HepG2 (cell line): Measurements from ENCODE around the gene ABCF1. TPM values are rescaled to one million over a fixed set of nuclear protein-coding genes. Genes with fewer than 3 reads are reported as not detected.

ENCODE experiments used
- ATAC-seq: fragments of 200-7000 bp; cut with Tn5 transposase; 3 replicates; pipeline ENCODE4 v1.9.1; 2020; ENCODE audit warnings: mild to moderate bottlenecking, moderate library complexity
- BruUV-seq: library from RNA; stranded (reverse); fragments of 400-500 nt; replicated peaks from 2 replicates; lab custom pipeline; 2021; lab: Mats Ljungman, UMichigan
- CTCF ChIA-PET: fragments of 300-600 bp; formaldehyde crosslinking; extraction: SDS; loops from one replicate; lab custom pipeline; 2021; ENCODE audit warnings: low total read pairs, inconsistent platforms, low intra/inter-chr PET ratio; lab: Yijun Ruan, JAX
- POLR2A ChIA-PET: fragments of 350-600 bp; sonication (Branson Sonifier 250); formaldehyde crosslinking; loops from one replicate; lab custom pipeline; 2020; ENCODE audit warnings: antibody characterized with exemption, inconsistent platforms; lab: Yijun Ruan, JAX
- DNase-seq: peaks from one replicate; pipeline ENCODE4 v3.0.0-alpha.2; 2015; ENCODE audit warnings: low spot score
- FAIRE-seq: peaks from 3 replicates; lab custom pipeline; 2011; peaks lifted over from hg19 to GRCh38; lab: Jason Lieb, UNC
- H2AFZ ChIP-seq: one replicate; pipeline ENCODE4 v1.6.1; 2011; ENCODE audit warnings: low read length, inconsistent platforms
- H3K27ac ChIP-seq: fragments of 300-600 bp; 3 replicates; pipeline ENCODE4 v1.8.0; 2011; ENCODE audit warnings: mixed run types, mild to moderate bottlenecking, mixed read lengths, low read length, inconsistent platforms; ENCODE audit not compliant: insufficient read depth; ENCODE audit errors: extremely low read length
- H3K27me3 ChIP-seq, 2 experiments: fragments of 200-600 bp in 1 of 2; 2 replicates in 1 of 2; 3 replicates in 1 of 2; pipeline versions ENCODE4 v1.6.0 to v1.8.0; 2011; ENCODE audit warnings: low read length in 2 of 2, mild to moderate bottlenecking in 2 of 2, moderate library complexity in 2 of 2, inconsistent platforms in 1 of 2; ENCODE audit not compliant: insufficient read depth in 2 of 2, control insufficient read depth in 1 of 2
- H3K36me3 ChIP-seq, 2 experiments: fragments of 200-600 bp in 1 of 2; replicated peaks in 1 of 2; 2 replicates in 1 of 2; 3 replicates in 1 of 2; pipeline versions ENCODE4 v1.5.1 to v1.8.0; 2011; ENCODE audit warnings: low read length in 2 of 2, inconsistent platforms in 1 of 2; ENCODE audit not compliant: insufficient read depth in 2 of 2, control insufficient read depth in 1 of 2
- H3K4me1 ChIP-seq: 2 replicates; pipeline ENCODE4 v1.5.1; 2012; ENCODE audit warnings: low read length, inconsistent platforms; ENCODE audit not compliant: insufficient read depth
- H3K4me2 ChIP-seq: 2 replicates; pipeline ENCODE4 v1.6.0; 2011; ENCODE audit warnings: low read depth, low read length, inconsistent platforms
- H3K4me3 ChIP-seq, 3 experiments: fragments of 200-600 bp in 1 of 3; sonication (generic), shearing (Covaris generic) in 1 of 3; replicated peaks in 1 of 3; 2 replicates each; pipeline ENCODE4 v1.5.1; 2011 to 2016; ENCODE audit warnings: low read length in 3 of 3, inconsistent platforms in 2 of 3, low read depth in 2 of 3, mild to moderate bottlenecking in 2 of 3, control low read depth in 1 of 3, mixed read lengths in 1 of 3; ENCODE audit not compliant: insufficient read depth in 1 of 3
- H3K79me2 ChIP-seq: one replicate; pipeline ENCODE4 v1.6.1; 2011; ENCODE audit warnings: low read length, inconsistent platforms; ENCODE audit not compliant: insufficient read depth
- H3K9ac ChIP-seq: 2 replicates; pipeline ENCODE4 v1.6.0; 2011; ENCODE audit warnings: mild to moderate bottlenecking, low read depth, low read length, inconsistent platforms; ENCODE audit not compliant: insufficient read depth
- H3K9me3 ChIP-seq: 2 replicates; pipeline ENCODE4 v1.5.1; 2012; ENCODE audit warnings: mild to moderate bottlenecking, low read length
- H4K20me1 ChIP-seq: 2 replicates; pipeline ENCODE4 v1.6.0; 2011; ENCODE audit warnings: inconsistent platforms, mild to moderate bottlenecking, low read length, moderate library complexity; ENCODE audit not compliant: insufficient read depth
- HNRNPUL1 ChIP-seq: fragments of 200-400 bp; formaldehyde crosslinking; IDR thresholded peaks from 2 replicates; pipeline ENCODE4 v1.6.1; 2017; ENCODE audit warnings: low read depth, mild to moderate bottlenecking, low read length, moderate library complexity
- MTF1 ChIP-seq: sonication (generic); formaldehyde crosslinking; IDR thresholded peaks from 2 replicates; pipeline ENCODE4 v1.5.0; 2020; ENCODE audit warnings: missing genetic modification reagents
- POLR2AphosphoS5 ChIP-seq: IDR thresholded peaks from 2 replicates; pipeline ENCODE4 v1.6.1; 2012; ENCODE audit warnings: low read depth, low read length
- POLR2G ChIP-seq: fragments of 200-400 bp; formaldehyde crosslinking; IDR thresholded peaks from 2 replicates; pipeline ENCODE4 v1.6.1; 2018; ENCODE audit warnings: mild to moderate bottlenecking, low read depth, low read length, moderate library complexity
- SMYD3 ChIP-seq: sonication (generic); formaldehyde crosslinking; IDR thresholded peaks from 2 replicates; pipeline ENCODE4 v1.8.1; 2023; ENCODE audit warnings: mild to moderate bottlenecking, missing genetic modification reagents
- SOX13 ChIP-seq, 3 experiments: fragments of 450-650 bp in 1 of 3; sonication (generic) in 1 of 3; formaldehyde crosslinking in 1 of 3; IDR thresholded peaks in 2 of 3; conservative IDR thresholded peaks in 1 of 3; 2 replicates each; pipeline versions ENCODE4 v1.5.0 to v1.6.1; 2016 to 2020; ENCODE audit warnings: antibody characterized with exemption in 1 of 3, mild to moderate bottlenecking in 1 of 3, missing compliant biosample characterization in 1 of 3, missing genetic modification reagents in 1 of 3, moderate library complexity in 1 of 3
- ZFP37 ChIP-seq: sonication (generic); formaldehyde crosslinking; IDR thresholded peaks from 2 replicates; pipeline ENCODE4 v1.4.0; 2020; ENCODE audit warnings: missing genetic modification reagents, borderline replicate concordance
- WGBS: methylation state at CpG from one replicate; pipeline ENCODE4 v1.1.6; 2017; ENCODE audit warnings: low lambda C conversion rate; 5-methylcytosine and 5-hydroxymethylcytosine counted together
- in situ Hi-C: cut with HindIII; loops from 2 replicates; pipeline ENCODE4 v1.10.0; 2017; ENCODE audit warnings: low pct_unique_long_range_greater_than_20kb; ENCODE audit not compliant: extremely low pct_ligation_motif_present
- intact Hi-C: fragments of 100-400 bp; cut with micrococcal nuclease; formaldehyde crosslinking; loops from one replicate; pipeline ENCODE4 v1.10.0; 2022; ENCODE audit not compliant: unreplicated experiment
- polyA plus RNA-seq, 8 experiments: library from polyadenylated mRNA; depleted of rRNA in 3 of 8; stranded (reverse) in 7 of 8; unstranded in 1 of 8; fragments of >200 nt; fragmentation: Illumina TruSeq in 4 of 8; extraction: Trizol in 4 of 8; gene quantifications; 2 replicates each; pipeline versions ENCODE4 v1.2.1 to v1.2.3, GENCODE V29; 2011 to 2016; ENCODE audit warnings: low read depth in 4 of 8, missing spikeins in 1 of 8, mixed read lengths in 1 of 8; ENCODE audit not compliant: insufficient read depth in 1 of 8
- total RNA-seq, 5 experiments: library from RNA; depleted of rRNA; stranded (reverse); fragments of >200 nt; fragmentation: Illumina TruSeq; extraction: Trizol; gene quantifications; 2 replicates each; pipeline ENCODE4 v1.2.3, GENCODE V29; 2016; ENCODE audit warnings: low read depth in 1 of 5

The ABCF1 gene
- total and polyA plus RNA-seq, 2 of the 13 experiments (the other 11 are each of a cell fraction or from before 2014, with no cell fraction given), result 25.4 to 98.9 TPM

- FAIRE-seq, result no peak
These were observed 7.1 kb upstream of the ABCF1 start for GRCh38 chr6:30564114-30564513.

GRCh38 chr6:30565772-30566171, 5.5 kb upstream of the ABCF1 start:
- no peaks in the 10 kb centered on the region; a peak in 1 of 5 replicates for H3K27me3 ChIP-seq
- in situ Hi-C loops, result no loop called here
- H3K4me2 ChIP-seq, result no peak overlapping the region
- H3K4me3 ChIP-seq, result no peak overlapping the region
- no peak for DNase-seq
- intact Hi-C loops, result no loop called here
- no peak overlapping the region for H3K9ac ChIP-seq
- peaks cover 5 to 18% of the 10 kb centered on the region in 2 experiments for H3K36me3 ChIP-seq
- POLR2A ChIA-PET, result interaction anchor here (1.0 to 3.5 kb wide), 3 partner anchors 9 to 49 kb away, joined by 3 to 22 read pairs (median 7); partner anchors contain the start of genes GNL1 and PRR3
- peak; percentile 42 for FAIRE-seq
- H3K27ac ChIP-seq, result no peak overlapping the region
- H2AFZ ChIP-seq, result no peak overlapping the region
- ATAC-seq, result no peak
- no peaks in the 10 kb centered on the region for H3K9me3 ChIP-seq
- BruUV-seq, result no TSS peak
- TF ChIP-seq HNRNPUL1 (no peak), ZFP37 (CRISPR knock-in tag) (no peak), SOX13 (IDR thresholded peaks at IDR 0.05) (no peak), SOX13 (CRISPR knock-in tag; conservative IDR thresholded peaks at IDR 0.05 in 1 of 2, IDR thresholded peaks at IDR 0.05 in 1 of 2) (0 out of 4 replicates have a peak, but pooled peaks of 1 of the 2 experiments have one; percentile 7)
- peaks cover 24% of the 10 kb centered on the region for H3K4me1 ChIP-seq
- no peaks in the 10 kb centered on the region for H4K20me1 ChIP-seq
- CTCF ChIA-PET, result no interaction called here
- H3K79me2 ChIP-seq, result peaks cover 2% of the 10 kb centered on the region

More at GRCh38 chr6:30564114-30564513, 7.1 kb upstream of the ABCF1 start:
- CTCF ChIA-PET, result no interaction called here
- peaks cover 9% of the 10 kb centered on the region for H3K4me1 ChIP-seq
- TF ChIP-seq MTF1, result no peak
- TF ChIP-seq SMYD3, result 0 out of 2 replicates have a peak, but pooled peaks have one; percentile 0
- TF ChIP-seq POLR2AphosphoS5, result 0 out of 2 replicates have a peak, but pooled peaks have one; percentile 17
- TF ChIP-seq POLR2G, result peak; percentile 32; the same call in 1 of the 2 replicates
- no peak overlapping the region for H3K4me2 ChIP-seq
- 96% methylated on average over 1 of the region's 1 CpG for WGBS
- in situ Hi-C loops (no loop called here), intact Hi-C loops (no loop called here)
- ATAC-seq (no peak), DNase-seq (no peak)
- H2AFZ ChIP-seq, result no peak overlapping the region
- no peak overlapping the region for H3K9ac ChIP-seq
- POLR2A ChIA-PET, result interaction anchor here (3.5 kb wide), 1 partner anchor 8 kb away, joined by 22 read pairs; the partner anchor contains the start of genes GNL1 and PRR3
- BruUV-seq, result no TSS peak
- no peak overlapping the region for H3K4me3 ChIP-seq
- H4K20me1 ChIP-seq, result no peaks in the 10 kb centered on the region
- peaks cover 5 to 18% of the 10 kb centered on the region in 2 experiments for H3K36me3 ChIP-seq
- H3K9me3 ChIP-seq, result no peaks in the 10 kb centered on the region
- H3K79me2 ChIP-seq, result no peaks in the 10 kb centered on the region
- no peaks in the 10 kb centered on the region for H3K27me3 ChIP-seq
- H3K27ac ChIP-seq, result no peak overlapping the region
